ENCODE results near the gene NPFFR1.

DNA sequence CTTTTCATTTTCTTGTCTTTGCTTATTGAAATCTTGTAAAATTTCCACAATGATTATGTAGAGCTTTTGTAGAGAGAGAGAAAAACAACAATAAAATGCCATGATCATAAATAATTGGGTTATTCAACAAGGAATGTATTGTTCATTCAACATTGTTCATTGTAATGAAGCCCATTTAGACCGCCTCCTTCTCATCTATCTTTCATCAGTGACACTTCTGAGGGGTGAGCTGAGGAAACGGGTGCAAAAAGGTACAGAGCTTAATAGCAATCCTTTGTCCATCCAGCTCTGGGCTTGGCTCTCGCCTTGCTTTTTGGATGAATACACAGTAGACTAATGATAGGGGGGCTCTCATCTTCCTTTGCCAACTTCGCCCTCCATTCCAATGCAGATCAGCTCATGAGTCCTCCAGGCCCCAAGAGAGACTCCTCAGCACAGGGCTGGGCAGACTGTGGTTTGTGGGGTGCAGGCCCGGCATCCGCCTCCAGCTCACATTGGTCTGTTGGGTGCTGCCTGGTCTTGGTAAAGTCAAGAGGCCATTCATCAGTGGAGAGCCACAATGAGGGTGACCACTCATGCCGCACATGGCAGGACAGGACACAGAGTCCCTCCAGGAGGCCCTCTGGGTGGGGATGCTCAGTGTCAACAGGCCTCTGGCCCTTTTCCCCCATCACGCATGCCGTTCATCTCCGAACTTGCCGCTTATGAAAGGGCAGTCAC lies 32.7 kb downstream of the NPFFR1 start:
- no peak for TF ChIP-seq CTCF (IDR thresholded peaks at IDR 0.05)
- no peak for TF ChIP-seq EZH2phosphoT487 (IDR thresholded peaks at IDR 0.05)

All from neural progenitor cell (in vitro differentiated cells).